IgD-negative memory B cell (primary cell): ENCODE measurements around the gene HBZ. TPM values are rescaled to one million over a fixed set of nuclear protein-coding genes. Genes with fewer than 3 reads are reported as not detected.
"Not testable (repeated sequence)": the region's sequence is repeated elsewhere in the genome, so short reads cannot be mapped to it uniquely, and the experiment has no call there.

Source experiments
- H3K27ac Mint-ChIP-seq, 3 donors: one replicate each; pipeline ENCODE4 v1.8.0; 2020 to 2022; ENCODE audit warnings: mild to moderate bottlenecking in 3 of 3, mixed read lengths in 3 of 3, moderate library complexity in 1 of 3
- H3K27me3 Mint-ChIP-seq: one replicate; pipeline ENCODE4 v1.8.0; 2021; ENCODE audit warnings: mixed read lengths
- H3K36me3 Mint-ChIP-seq: one replicate; pipeline ENCODE4 v1.8.0; 2020; ENCODE audit warnings: mild to moderate bottlenecking, mixed read lengths
- H3K4me1 Mint-ChIP-seq, 3 donors: one replicate each; pipeline ENCODE4 v1.8.0; 2020 to 2022; ENCODE audit warnings: mixed read lengths in 3 of 3, mild to moderate bottlenecking in 1 of 3
- H3K4me3 Mint-ChIP-seq, 4 donors: one replicate each; pipeline ENCODE4 v1.8.0; 2020 to 2022; ENCODE audit warnings: mild to moderate bottlenecking in 4 of 4, mixed read lengths in 4 of 4, moderate library complexity in 3 of 4
- H3K9me3 Mint-ChIP-seq, 3 donors: one replicate each; pipeline ENCODE4 v1.8.0; 2020 to 2021; ENCODE audit warnings: mixed read lengths in 3 of 3, mild to moderate bottlenecking in 1 of 3
- polyA plus RNA-seq: library from polyadenylated mRNA; unstranded; fragments of 300-500 nt; fragmentation: Illumina TruSeq; gene quantifications from one replicate; pipeline ENCODE4 v1.2.3, GENCODE V29; 2021

HBZ gene
- polyA plus RNA-seq, 1 donor from 2014 or later = not detected

GRCh38 chr16:122361-122760 is 30.1 kb upstream of the HBZ start:
- Mint-ChIP-seq H3K27me3 (no peaks in the 10 kb centered on the region), H3K27ac (no peak overlapping the region), H3K36me3 (peaks cover 2% of the 10 kb centered on the region), H3K4me1 (peaks cover 0 to 6% (median 5%) of the 10 kb centered on the region in 3 donors), H3K9me3 (no peaks in the 10 kb centered on the region), H3K4me3 (no peak overlapping the region)

GRCh38 chr16:123558-124350 is 28.7 kb upstream of the HBZ start:
- not testable (repeated sequence) for H3K36me3 Mint-ChIP-seq, H3K9me3 Mint-ChIP-seq, H3K4me3 Mint-ChIP-seq, H3K27me3 Mint-ChIP-seq, H3K4me1 Mint-ChIP-seq, H3K27ac Mint-ChIP-seq

GRCh38 chr16:125011-125410 is 27.4 kb upstream of the HBZ start:
- no peaks in the 10 kb centered on the region for H3K4me1 Mint-ChIP-seq
- H3K27ac Mint-ChIP-seq = no peak overlapping the region
- no peak overlapping the region for H3K4me3 Mint-ChIP-seq
- H3K27me3 Mint-ChIP-seq = no peaks in the 10 kb centered on the region
- peaks cover 2% of the 10 kb centered on the region for H3K36me3 Mint-ChIP-seq
- no peaks in the 10 kb centered on the region for H3K9me3 Mint-ChIP-seq

GRCh38 chr16:129075-129474 is 23.4 kb upstream of the HBZ start:
- no peak overlapping the region for H3K4me3 Mint-ChIP-seq
- peaks cover 0 to 4% (median 2%) of the 10 kb centered on the region in 3 donors for H3K4me1 Mint-ChIP-seq
- no peak overlapping the region for H3K27ac Mint-ChIP-seq

GRCh38 chr16:130533-131173 is 21.8 kb upstream of the HBZ start:
- Mint-ChIP-seq H3K4me3 (no peak overlapping the region), H3K27ac (peak overlapping the region in 1 of 3 donors; percentile 35), H3K4me1 (peaks cover 5 to 10% (median 9%) of the 10 kb centered on the region in 3 donors), H3K36me3 (peaks cover 2% of the 10 kb centered on the region), H3K27me3 (no peaks in the 10 kb centered on the region), H3K9me3 (no peaks in the 10 kb centered on the region)

More at GRCh38 chr16:129075-129474, 23.4 kb upstream of the HBZ start:
- Mint-ChIP-seq H3K36me3 (peaks cover 2% of the 10 kb centered on the region), H3K9me3 (no peaks in the 10 kb centered on the region), H3K27me3 (no peaks in the 10 kb centered on the region)

DNA sequence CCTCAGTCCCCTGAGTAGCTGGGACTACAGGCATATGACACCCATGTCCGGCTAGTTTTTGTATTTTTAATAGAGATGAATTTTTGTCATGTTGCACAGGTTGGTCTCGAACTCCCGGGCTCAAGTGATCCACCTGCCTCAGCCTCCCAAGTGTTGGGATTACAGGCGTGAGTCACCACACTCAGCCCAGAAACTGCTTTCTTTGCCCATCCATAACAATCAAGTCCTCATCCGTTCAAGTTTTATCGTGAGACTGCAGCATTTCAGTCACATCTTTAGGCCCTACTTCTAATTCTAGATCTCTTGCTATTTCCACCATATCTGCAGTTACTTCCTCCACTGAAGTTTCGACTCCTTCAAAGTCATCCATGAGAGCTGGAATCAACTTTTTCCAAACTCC is 20.3 kb upstream of the HBZ start:
- H3K4me3 Mint-ChIP-seq = peak overlapping the region in 1 of 4 donors; percentile 14
- no peaks in the 10 kb centered on the region for H3K9me3 Mint-ChIP-seq

DNA sequence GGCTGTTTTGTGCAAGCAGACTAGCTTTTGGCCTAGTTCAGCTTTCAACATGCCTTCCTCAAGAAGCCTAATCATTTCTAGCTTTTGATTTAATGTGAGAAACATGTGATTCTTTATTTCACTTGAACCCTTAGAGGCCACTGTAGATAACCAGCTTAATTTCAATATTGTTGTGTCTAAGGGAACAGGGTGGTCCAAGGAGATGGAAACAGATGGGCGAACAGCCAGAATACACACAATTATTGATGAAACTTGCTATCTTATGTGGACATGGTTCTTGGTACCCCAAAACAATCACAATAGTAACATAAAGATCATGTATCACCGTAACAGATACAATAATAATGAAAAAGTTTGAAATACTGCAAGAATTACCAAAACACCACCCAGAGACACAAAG is 18.7 kb upstream of the HBZ start:
- H3K27me3 Mint-ChIP-seq = no peaks in the 10 kb centered on the region
- H3K9me3 Mint-ChIP-seq = no peaks in the 10 kb centered on the region
- peak overlapping the region in 1 of 4 donors; percentile 62 for H3K4me3 Mint-ChIP-seq
- peaks cover 11 to 19% (median 14%) of the 10 kb centered on the region in 3 donors for H3K4me1 Mint-ChIP-seq
- peaks cover 2% of the 10 kb centered on the region for H3K36me3 Mint-ChIP-seq
- H3K27ac Mint-ChIP-seq = peak overlapping the region in 1 of 3 donors; percentile 35

More for the DNA sequence above, 20.3 kb upstream of the HBZ start:
- H3K4me1 Mint-ChIP-seq = peaks cover 9 to 16% (median 14%) of the 10 kb centered on the region in 3 donors
- H3K27ac Mint-ChIP-seq = no peak overlapping the region
- H3K36me3 Mint-ChIP-seq = no peaks in the 10 kb centered on the region
- H3K27me3 Mint-ChIP-seq = no peaks in the 10 kb centered on the region

DNA sequence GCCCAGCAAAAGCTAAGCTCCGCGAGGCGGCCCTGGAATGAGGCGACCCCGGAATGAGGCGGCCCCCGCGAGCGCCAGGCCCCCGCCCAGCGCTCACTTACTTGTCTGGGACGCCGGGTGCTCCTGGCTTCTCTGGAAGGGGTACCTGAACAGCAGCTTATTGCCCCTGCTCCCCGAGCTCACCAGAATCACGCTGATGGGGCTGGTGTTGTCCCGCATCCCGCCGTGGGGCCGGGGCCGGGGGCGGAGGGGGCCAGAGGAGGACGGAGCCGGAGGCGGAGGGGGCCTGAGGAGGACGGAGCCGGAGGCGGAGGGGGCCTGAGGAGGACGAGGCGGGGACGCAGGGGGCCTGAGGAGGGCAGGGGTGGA is 14.4 kb upstream of the HBZ start:
- Mint-ChIP-seq H3K9me3 (no peaks in the 10 kb centered on the region), H3K4me1 (peaks cover 9 to 26% (median 15%) of the 10 kb centered on the region in 3 donors), H3K4me3 (peak overlapping the region; percentile 78 to 92 (median 87)), H3K27ac (peak overlapping the region in 2 of 3 donors; percentile 43 to 82), H3K36me3 (peaks cover 2% of the 10 kb centered on the region), H3K27me3 (no peaks in the 10 kb centered on the region)

DNA sequence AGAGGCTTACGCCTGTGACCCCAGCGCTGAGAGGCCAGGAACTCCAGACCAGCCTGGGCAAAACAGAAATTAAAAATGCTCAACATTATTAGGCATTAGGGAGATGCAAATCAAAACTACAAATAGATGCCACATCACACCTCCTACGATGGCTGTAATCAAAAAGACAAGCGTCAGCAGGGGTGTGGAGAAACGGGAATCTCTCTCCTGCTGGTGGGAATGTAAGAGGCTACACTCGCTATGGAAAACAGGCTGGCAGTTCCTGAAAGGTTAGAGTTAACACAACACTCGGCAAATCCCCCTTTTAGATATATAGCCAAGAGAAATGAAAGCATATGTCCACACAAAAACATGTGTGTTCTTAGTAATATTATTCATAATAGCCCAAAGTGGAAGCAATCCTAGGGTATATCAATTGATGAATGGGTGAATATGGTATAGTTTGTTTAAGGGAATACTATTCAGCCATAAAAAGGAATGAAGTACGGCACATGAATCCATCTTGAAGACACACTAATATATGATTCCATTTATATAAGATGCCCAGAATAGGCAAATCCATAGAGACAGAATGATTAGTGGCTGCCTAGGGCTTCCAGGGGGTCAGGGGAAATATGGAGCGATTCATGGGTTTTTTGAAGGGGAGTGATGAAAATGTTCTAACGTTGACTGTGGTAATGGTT is 12.1 kb upstream of the HBZ start:
- Mint-ChIP-seq H3K4me3 (peak overlapping the region in 2 of 4 donors; percentile 22 to 91), H3K27me3 (peaks cover 7% of the 10 kb centered on the region), H3K9me3 (no peaks in the 10 kb centered on the region), H3K27ac (peak overlapping the region in 2 of 3 donors; percentile 24 to 80), H3K36me3 (peaks cover 2% of the 10 kb centered on the region), H3K4me1 (peaks cover 5 to 16% (median 10%) of the 10 kb centered on the region in 3 donors)

DNA sequence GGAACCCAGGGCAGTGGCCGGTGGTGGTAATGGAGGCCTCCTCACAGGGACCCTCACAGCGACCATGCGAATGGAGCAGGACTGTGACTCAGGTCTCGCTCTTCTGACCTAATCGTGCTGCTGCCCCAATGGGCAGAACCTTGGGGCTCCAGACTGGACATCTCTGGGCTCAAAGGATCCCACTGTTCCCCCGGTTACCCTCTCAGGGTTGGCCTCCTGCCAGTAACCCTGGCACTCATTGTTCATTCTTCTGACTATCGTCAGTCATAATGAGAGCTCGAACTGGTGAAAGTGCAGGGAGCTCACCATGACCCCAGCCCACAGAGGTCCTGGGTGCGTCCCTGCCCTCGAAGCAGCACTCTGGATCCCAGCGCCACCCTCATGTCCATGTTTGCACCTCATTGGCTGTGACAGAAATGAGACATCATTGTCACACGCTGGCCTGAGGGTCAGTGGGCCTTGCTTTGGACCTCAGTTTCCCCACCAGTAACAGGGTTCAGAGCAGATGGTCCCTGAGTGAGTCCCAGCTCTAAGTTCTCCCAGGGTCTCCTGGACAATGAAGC is 10.0 kb upstream of the HBZ start:
- peaks cover 12% of the 10 kb centered on the region for H3K27me3 Mint-ChIP-seq
- no peaks in the 10 kb centered on the region for H3K9me3 Mint-ChIP-seq
- no peak overlapping the region for H3K27ac Mint-ChIP-seq
- peaks cover 0 to 10% (median 6%) of the 10 kb centered on the region in 3 donors for H3K4me1 Mint-ChIP-seq
- peak overlapping the region in 1 of 4 donors; percentile 9 for H3K4me3 Mint-ChIP-seq
- H3K36me3 Mint-ChIP-seq = peaks cover 2% of the 10 kb centered on the region

DNA sequence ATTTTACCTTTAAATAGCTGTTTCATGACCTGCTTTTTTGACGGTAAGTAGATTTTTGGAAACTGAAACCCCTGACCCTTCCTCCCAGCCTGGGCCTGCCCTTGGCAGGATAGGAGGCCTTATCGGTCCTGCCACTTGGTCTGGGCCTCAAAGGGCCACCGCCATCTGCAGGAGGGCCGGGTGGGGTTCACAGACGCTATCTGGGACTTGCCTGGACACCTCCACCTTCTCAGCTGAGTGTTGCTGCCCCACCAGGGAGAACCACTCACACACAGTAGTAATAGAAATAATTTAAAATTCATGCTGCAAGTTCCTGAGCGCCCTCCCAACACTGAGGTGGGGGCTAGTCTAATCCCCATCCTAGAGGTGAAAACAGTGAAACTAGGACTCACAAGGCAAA is 9.4 kb upstream of the HBZ start:
- peaks cover 12% of the 10 kb centered on the region for H3K27me3 Mint-ChIP-seq
- peaks cover 0 to 10% (median 6%) of the 10 kb centered on the region in 3 donors for H3K4me1 Mint-ChIP-seq
- H3K4me3 Mint-ChIP-seq = peak overlapping the region in 1 of 4 donors; percentile 9
- no peak overlapping the region for H3K27ac Mint-ChIP-seq
- H3K9me3 Mint-ChIP-seq = no peaks in the 10 kb centered on the region
- peaks cover 2% of the 10 kb centered on the region for H3K36me3 Mint-ChIP-seq

GRCh38 chr16:143456-143855 is 9.0 kb upstream of the HBZ start:
- Mint-ChIP-seq H3K36me3 (peaks cover 2% of the 10 kb centered on the region), H3K4me3 (peak overlapping the region in 1 of 4 donors; percentile 9), H3K9me3 (no peaks in the 10 kb centered on the region), H3K27me3 (peaks cover 13% of the 10 kb centered on the region), H3K27ac (no peak overlapping the region), H3K4me1 (peaks cover 0 to 10% (median 6%) of the 10 kb centered on the region in 3 donors)

- peak overlapping the region in 1 of 4 donors; percentile 12 for H3K4me3 Mint-ChIP-seq
Measured at GRCh38 chr16:144797-145252, 7.6 kb upstream of the HBZ start.

DNA sequence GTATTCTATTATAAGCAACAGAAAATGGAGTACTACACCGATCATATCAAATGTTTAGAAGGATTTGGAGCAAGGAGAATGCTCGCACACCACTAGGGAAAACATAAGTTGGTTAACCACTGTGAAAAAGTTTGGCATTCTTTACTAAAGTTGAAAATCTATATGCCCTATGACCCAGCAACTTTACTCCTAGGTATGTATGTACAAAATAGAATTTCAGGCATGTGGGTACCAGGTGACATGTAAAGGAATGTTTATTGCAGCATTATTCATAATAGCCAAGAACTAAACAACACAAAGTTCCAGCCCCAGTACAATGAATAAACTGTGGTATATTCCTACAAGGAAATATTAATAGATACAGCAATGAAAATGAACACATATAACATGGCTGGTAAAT is 5.8 kb upstream of the HBZ start:
- no peak overlapping the region for H3K4me3 Mint-ChIP-seq
- H3K9me3 Mint-ChIP-seq = no peaks in the 10 kb centered on the region
- no peaks in the 10 kb centered on the region for H3K4me1 Mint-ChIP-seq
- H3K27me3 Mint-ChIP-seq = peaks cover 21% of the 10 kb centered on the region
- no peak overlapping the region for H3K27ac Mint-ChIP-seq
- H3K36me3 Mint-ChIP-seq = no peaks in the 10 kb centered on the region

More at GRCh38 chr16:144797-145252, 7.6 kb upstream of the HBZ start:
- H3K4me1 Mint-ChIP-seq = peaks cover 0 to 5% (median 4%) of the 10 kb centered on the region in 3 donors
- no peak overlapping the region for H3K27ac Mint-ChIP-seq
- no peaks in the 10 kb centered on the region for H3K36me3 Mint-ChIP-seq
- peaks cover 19% of the 10 kb centered on the region for H3K27me3 Mint-ChIP-seq
- no peaks in the 10 kb centered on the region for H3K9me3 Mint-ChIP-seq
